ENCODE measurements around the gene MIB1.
"Not testable (repeated sequence)": the region's sequence is repeated elsewhere in the genome, so short reads cannot be mapped to it uniquely, and the experiment has no call there.

Gene MIB1

DNA sequence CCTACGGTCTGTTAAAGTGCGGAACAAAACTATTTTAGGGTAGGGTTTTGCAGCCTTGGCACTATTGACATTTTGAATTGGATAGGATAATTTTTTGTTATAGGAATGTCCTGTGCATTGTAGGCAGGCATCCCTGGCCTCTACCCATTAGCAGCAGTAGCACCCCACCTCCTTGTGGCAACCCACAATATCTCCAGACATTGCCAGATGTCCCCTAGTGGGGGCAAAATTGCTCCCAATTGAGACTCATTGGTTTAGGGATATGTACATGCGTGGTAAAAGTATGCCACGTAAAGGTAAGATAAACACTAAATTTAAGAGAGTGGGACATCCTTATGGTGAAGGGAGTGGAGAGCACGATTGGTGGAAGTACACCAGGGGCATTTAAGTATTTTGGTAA lies 4.6 kb downstream of the MIB1 start:
- DNase-seq: no peak

DNA sequence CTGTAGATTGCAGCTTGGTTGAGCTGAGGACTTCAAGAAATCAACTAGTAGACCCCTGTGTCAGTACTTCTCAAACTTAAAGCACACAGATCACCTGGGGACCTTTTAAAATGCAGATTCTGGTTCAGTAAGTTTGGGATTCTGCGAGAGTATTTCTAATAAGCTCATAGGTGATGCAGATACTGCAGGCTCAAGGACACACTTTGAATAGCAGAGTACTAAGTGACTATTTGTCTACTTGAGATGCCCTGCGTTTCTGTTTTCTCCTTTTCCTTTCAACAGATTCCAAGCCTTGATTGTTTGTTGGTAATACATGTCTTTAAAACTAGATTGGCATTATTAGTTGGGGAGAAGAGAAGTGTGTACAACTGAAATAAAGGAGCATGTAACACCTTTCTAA lies 6.7 kb downstream of the MIB1 start:
- no peak for DNase-seq

DNA sequence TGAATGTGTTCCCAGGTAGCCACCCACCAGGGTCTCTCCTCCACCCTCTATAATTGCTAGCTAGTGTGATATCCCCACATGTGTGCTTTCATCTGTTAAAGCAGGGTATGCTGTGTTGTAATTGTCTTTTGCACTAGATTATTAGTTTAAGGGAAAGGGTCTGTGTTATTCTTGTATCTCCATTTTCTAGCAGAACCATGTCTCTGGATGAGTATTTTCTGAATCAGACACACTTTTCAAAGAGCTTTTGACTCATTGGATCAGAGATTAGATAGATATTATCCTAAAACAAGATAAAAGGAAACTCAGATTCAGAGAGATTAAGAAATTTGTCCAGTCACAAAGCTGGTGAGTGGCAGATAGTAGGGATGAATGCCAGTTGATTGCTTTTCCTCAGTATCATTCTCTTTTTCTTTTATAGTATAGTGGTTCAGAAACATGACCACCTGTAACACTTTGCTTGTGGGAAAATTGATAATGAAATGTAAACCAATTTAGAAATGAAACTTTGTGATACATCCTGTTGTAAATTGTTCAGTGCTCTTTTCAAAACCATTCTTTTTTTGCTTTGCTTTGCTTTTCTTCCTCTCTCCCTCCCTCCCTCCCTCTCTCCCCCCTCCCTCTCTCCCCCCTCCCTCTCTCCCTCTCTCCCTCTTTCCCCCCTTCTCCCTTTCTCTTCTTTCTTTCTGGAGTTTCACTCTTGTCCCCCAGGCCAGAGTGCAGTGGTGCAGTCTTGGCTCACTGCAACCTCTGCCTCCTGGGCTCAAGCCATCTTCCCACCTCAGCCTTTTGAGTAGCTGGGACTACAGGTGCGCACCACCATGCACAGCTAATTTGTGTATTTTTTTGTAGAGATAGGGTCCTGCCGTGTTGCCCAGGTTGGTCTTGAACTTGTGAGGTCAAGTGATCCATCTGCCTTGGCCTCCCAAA lies 7.4 kb downstream of the MIB1 start:
- no peak for DNase-seq

DNA sequence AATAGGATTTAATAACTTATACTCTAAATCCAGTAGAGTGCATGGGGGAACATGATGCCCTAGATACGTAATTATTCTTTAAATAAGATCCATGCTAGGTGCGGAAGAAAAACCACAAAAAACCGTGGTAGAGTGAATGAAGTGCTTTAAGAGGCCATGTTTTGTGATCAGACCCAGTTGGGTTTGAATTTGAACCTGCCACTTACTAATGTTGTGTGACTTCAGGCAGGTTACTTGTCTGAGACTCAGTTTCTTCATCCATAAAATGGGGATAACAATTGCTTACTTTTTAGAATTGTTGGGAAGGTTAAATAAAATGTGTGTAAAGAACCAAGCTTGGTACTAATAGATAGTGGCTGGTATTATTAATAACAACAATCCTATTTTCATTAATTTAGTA lies 17.2 kb downstream of the MIB1 start:
- no peak for DNase-seq

DNA sequence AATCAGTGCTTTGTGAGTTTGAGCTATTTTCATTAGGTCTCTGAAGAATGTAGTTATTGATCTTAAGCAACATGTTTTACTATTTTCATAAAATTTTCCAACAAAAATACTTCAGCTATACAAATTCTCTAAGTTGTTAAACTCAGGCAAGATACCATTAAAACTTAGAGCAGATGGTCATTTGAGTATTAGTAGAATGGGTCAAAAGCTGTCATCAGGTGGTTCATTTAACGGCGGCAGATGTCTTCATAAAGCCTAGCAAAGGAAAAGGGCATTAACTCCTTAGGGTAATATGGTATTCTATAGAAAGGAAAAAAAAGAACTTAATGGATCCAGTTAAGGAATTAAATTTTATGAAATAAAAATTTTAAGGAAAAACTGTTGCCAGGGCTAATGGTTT lies 19.2 kb downstream of the MIB1 start:
- DNase-seq: no peak

DNA sequence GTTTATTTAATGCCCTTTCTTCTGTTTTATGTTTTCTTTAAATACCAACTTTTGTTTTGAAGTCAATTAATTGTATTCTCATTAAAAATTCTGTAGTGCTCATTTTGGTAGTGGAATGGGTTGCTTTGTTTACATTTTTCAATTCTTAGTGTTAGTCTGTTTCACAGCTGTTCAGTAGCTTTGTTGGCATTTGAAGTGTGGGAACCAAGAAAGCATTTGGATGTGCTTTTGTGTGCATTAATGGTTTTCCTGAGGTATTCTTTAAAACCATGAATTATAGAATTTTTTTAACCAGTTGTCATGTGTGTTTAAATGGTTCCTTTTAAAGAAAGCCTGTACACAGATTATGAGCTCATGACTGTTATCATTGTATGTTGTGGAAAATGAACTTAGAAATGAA lies 19.7 kb downstream of the MIB1 start:
- no peak for DNase-seq

DNA sequence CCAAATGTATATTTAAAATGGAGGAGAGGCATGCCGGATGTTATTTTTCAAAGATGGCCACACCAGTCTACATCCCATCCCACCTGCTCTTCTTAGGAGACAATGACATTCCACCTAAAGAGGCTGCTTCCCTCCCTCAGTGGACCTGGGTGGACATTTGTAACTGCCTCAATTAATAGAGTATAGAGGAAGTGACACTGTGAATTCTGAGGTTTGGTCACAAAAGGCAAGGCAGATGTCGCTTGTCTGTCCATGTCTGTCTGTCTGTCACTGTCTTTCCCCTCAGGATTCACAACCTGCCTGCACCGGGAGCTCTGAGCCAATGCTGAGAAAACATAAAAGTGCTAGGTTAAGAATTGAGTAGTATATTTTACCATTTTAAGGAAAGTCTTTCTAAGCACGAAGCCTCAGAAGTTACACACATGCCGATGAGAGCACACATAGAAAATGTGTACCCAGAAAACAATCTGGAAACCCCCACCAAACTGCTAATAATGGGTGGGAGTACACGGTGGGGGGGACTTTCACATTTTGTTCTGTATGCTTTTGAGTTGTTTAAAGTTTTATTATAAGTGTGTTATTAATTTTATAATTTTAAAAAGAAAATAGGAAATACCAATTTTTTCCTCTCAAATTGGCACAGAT lies 21.0 kb downstream of the MIB1 start:
- no peak for DNase-seq

DNA sequence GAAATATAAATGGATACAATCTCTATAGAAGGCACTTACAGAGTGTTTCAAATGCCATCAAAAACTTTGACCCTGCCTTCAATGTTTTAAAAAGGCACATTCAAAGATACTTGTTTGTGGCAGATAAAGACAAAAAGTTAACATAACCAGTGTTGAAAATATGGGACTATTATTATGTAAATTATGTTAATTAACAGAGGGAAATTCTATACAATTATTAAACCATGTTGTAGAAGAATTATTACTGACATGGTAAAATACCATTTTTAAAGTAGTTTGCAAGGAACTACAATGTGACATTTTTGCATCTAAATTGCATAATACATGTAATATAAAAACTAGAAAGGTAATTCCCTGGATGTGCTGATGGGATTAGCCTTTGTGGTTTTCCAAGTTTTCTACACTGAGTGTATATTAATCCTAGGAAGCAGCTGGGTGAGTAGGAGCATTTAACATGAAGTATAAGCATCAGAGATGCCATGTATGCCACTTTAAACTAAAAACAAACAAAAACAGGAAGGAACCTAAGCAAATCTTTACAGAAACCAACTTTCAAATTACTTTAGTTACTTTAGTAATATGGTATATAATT lies 21.7 kb downstream of the MIB1 start:
- DNase-seq: no peak

DNA sequence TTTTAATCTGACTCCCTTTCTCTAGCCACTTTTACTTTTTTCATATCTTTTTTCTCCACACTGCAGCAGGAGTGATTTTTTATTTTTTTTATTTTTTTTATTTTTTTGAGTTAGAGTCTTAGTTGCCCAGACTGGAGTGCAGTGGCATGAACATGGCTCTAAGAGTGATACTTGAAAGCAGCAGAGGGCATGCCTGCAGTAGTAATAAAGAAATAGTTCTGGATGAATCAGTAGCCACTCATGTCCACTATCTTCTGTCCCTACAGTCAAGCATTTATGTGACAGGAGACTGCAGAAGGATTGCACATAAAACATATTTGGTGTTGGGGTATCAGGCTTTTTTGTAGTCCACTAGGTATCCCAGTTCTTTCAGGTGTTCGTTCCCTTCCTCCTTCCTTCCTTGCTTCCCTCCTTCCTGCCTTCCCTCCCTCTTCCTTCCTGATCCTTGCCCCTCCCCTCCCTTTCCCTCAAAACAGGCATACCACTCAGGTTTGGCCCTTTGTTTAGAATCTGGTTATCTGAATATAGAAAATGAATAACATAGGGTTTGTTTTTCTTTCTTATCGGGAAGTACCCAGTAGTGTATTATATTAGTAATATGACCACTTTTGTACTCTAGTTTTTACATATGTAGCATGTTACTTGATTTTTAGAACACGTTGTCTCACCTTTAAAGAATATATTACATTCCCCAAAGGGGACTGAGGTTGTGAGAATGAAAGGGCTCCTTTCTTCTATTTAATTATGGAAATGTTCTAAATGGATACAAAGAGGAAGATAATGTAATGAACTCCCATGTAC lies 23.5 kb downstream of the MIB1 start:
- DNase-seq: no peak

DNA sequence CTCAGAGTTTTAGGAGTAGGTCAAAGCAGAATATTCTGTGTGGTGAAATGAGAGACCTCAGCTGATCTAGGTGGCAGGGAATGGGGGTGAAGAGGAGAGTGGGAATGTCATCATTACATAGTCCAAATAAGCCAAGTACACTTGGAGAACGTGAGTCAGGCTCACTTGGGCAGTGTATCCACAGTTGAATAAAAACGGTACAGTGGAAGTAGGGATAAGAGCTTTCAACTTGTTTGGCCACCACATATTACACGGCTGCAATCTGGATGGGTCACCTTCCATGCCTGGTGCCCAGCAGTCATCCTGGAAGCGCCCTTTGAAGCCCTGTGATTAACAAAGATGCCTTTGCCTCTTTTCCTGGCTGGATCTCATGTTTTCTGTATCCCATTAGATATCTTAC lies 28.6 kb downstream of the MIB1 start:
- no peak for DNase-seq

DNA sequence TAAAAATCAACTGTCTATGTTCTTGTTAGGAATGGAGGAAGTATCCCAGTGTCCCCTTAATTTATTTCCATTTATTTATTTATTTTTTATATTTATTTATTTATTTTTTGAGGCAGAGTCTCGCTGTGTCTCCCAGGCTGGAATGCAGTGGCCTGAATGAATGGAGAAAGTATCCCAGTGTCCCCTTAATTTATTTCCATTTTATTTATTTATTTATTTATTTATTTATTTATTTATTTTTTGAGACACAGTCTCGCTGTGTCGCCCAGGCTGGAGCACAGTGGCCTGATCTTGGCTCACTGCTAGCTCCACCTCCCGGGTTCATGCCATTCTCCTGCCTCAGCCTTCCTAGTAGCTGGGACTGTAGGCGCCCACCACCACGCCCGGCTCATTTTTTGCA lies 34.1 kb downstream of the MIB1 start:
- DNase-seq: no peak

DNA sequence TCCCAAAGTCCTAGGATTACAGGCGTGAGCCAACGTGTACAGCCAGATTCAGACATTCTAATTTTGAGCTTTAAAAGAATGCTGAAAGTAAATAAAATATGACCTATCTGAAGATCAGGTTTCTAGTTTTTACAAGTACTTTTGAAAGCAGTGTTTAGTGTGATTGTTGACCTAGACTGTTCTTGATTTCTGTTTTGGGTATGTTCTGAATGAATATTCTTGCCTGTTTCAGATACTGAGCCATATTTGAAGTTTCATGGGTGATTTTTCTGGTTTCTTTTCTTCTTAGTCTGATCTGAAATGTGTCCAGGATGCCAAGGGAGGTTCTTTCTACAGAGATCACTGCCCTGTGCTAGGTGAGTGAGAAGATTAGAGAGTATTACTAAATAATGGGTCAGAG lies 37.2 kb downstream of the MIB1 start:
- DNase-seq: no peak

DNA sequence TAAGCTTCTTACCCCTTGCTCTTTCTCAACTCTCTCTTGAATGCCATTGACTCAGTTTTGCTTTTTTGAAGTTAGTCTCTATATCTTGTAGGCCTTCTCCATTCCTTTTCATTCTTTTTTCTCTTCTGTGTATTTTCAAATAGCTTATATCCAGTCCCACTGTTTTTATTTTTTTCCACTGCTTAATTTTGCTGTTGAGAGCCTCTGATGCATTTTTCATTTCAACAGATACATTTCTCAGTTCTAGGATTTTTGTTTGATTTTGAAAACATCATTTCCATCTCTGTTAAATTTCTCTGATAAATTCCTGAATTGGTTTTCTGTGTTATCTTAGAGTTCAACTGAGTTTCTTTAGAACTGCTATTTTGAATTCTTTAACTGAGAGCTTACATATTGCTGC lies 45.9 kb downstream of the MIB1 start:
- no peak for DNase-seq

DNA sequence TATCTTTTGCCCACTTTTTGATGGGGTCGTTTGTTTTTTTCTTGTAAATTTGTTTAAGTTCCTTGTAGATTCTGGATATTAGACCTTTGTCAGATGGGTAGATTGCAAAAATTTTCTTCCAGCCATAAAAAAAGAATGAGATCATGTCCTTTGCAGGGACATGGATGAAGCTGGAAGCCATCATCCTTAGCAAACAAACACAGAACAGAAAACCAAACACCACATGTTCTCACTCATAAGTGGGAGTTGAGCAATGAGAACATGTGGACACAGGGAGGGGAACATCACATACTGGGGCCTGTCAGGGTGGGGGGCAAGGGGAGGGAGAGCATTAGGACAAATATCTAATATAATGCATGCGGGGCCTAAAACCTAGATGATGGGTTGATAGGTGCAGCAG lies 55.5 kb downstream of the MIB1 start:
- not testable (repeated sequence) for DNase-seq

DNA sequence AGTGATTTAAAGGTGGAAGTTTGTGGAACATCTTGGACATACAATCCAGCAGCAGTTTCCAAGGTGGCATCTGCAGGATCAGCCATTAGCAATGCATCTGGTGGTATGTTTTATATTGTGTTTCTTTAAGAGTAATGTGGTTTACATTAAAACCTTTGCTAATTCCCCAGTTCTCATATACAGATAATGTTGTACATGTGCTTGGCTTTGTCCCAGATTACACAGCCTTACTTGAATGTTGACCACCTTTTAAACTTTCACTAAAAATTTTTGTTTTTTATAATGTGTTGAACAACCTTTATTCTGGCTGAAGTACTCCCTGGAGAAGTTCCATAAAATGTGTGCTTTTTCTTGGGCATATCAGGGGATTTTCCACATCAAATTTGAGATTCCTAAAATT lies 57.5 kb downstream of the MIB1 start:
- DNase-seq: no peak

DNA sequence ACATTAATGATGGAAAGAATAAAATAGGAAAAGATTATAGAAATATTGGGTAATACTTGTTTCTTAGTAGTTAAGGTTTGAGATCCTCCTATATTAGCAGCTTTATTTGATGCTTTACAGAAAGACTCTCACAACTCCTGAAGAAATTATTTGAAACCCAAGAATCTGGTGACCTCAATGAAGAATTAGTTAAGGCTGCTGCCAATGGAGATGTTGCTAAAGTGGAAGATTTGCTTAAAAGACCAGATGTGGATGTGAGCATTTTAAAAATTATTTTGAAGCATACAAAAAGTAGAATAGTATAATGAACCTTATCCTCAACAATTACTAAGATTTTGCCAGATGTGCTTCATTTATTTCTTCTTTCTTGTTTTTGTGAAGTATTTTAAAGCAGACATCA lies 59.1 kb downstream of the MIB1 start:
- DNase-seq: no peak

DNA sequence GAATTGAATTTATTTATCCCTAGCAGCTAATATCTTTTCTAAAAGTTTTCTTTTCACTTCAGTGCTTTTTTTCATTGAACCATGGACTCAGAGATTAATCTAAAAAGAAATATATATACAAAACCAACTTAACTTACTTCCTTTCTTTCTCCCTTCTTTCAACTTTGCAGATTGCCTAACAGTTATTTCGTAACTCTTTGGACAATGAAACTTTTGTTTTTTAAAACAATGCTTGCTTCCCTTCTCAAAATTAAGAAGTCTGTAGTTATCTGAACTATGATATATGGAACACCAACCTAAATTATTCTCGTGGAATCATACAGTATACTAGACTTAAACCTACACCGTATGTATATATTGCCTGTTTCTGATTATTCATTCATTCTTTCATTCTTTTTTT lies 62.9 kb downstream of the MIB1 start:
- DNase-seq: no peak

DNA sequence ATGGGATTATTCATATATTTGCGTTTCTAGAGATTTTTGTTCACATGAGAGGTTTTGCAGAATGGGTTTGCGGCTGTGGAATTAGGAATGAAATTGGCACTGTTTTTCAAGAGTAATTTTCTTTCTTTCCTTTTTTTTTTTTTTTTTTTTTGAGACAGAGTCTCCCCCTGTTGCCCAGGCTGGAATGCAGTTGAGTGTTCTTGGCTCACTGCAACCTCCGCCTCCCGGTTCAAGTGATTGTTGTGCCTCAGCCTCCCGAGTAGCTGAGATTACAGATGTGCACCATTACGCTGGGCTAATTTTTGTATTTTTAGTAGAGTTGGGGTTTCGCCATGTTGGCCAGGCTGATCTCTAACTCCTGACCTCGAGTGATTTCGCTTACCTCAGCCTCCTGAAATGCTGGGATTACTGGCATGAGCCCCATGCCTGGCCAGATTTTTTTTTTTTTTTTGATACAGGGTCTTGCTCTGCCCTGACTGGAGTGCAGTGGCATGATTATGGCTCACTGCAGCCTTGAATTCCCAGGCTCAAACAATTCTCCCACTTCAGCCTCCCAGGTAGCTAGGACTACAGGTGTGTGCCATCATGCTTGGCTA lies 65.3 kb downstream of the MIB1 start:
- DNase-seq: no peak

DNA sequence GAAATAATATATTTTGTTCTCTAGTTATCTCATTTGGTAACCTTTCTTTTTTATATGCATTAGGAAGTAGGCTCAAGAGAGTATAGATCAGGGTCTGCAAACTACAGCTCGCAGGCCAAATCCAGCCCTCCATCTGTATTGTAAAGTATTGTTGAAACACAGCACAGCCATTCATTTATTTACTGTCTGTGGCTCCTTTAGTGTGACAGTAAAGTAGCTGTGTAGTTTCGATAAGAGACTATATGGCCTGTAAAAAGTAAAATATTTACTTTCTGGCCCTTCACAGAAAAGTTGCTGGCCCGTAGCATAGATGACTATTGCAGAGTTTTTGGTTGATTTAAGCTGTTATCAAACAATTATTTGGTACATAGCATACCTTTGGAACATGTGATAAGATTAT lies 67.6 kb downstream of the MIB1 start:
- DNase-seq: no peak

DNA sequence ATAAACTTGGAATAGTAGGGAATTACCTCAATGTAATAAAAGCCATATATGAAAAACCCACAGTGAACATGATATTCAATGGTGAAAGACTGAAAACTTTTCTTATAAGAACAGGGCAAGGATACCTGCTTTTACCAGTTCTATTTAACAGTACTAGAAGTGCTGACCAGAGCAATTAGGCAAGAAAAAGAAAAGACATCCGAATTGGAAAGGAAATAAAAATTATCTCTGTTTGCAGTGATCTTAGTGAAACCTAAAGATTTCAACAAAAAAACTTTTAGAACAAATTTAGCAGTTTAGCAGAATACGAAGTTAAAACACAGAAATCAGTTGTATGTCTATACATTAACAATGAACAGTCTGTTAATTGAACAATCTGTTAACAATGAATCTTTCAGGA lies 69.1 kb downstream of the MIB1 start:
- no peak for DNase-seq

DNA sequence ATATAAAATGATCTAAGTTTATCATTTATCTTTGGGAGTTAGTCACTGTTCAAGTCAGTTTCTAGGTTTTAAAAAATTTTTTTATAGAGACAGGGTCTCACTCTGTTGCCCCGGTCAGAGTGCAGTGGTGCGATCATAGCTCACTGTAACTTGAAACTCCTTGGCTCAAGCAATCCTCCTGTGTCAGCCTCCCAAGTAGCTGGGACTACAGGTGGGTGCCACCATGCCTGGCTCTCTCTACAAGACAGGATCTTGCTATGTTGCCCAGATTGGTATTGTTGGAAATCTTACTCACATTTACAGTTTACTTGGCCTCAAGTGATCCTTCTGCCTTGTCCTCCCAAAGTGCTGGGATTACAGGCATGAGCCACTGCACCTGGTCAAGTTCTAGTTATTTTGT lies 74.5 kb downstream of the MIB1 start:
- no peak for DNase-seq

DNA sequence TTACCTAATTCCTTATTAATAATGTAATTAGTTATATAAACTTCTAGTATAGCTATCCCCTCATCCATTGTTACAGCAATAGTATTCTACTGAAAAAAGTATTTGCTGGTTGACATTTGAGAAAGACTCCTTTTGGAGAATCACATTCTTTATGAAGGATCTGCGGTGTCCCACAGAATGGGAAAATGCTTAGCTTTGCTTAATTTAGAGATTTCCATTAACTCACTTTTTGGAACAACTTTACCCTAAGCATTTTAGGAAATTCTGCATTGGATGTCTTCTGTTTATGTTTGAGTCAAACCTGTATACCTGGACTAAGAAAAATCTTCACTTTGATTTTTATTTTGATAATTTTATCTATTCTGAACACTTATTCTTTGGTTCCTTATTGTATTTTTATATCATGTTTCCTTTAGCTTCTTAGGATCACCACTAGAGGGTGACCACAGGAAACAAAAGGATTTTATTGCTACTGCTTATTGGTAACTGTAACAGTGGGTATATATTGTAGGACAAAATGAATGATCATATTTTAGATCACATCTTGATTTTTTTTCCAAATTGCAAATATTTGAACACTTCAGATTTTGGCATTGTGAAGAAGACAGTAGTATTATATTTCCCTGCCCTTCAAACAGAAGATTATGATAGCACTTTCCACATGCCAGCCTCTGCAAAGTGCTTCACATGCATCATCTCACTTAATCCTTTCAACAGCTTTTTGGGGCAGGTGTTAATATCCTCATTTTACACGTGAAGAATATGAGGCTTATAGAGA lies 79.6 kb downstream of the MIB1 start:
- DNase-seq: no peak

All from stimulated activated CD4-positive, alpha-beta T cell treated with anti-CD3 and anti-CD28 coated beads, Interleukin-4, amount 100 ng/mL, for 1 hour (primary cell).